ENCODE measurements around the gene TNFRSF1B. TPM values are rescaled to one million over a fixed set of nuclear protein-coding genes. Genes with fewer than 3 reads are reported as not detected.

The TNFRSF1B gene
- polyA plus RNA-seq, 1 donor from 2014 or later = not detected

DNA sequence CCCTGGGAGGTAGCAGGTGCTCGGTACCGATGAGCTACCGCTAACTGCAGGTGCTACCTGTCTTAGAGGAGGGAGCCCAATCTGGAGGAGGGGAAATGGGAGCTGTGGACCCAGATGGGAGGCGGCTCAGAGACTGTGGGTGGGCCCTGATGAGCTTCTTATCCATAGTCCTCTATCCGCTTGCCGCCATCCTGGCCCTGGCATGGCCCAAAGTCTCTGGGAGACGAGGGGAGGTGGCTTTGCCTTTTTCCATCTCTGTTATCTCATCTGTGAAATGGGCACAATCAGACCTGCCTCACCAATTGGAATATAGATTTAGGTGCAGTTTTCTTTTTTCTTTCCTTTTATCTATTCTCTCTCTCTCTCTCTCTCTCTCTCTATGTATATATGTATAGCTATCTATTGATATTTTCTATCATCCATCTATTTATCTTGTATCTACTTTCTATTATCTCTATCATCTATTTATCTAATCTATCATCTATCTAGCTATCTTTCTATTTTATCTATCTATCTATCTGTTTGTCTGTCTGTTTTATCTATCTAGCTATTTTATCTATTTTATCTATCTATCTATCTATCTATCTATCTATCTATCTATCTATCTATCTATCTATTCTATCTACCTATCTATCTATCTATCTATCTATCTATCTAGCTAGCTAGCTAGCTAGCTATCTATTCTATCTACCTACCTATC is 16.5 kb downstream of the TNFRSF1B start:
- H3K27ac ChIP-seq (ENCODE audit: low read length) = no peak overlapping the region
- no peak overlapping the region for H3K9ac ChIP-seq (ENCODE audit: low read length)
- no peak overlapping the region for H3K4me3 ChIP-seq (ENCODE audit: low read length)
- no peaks in the 10 kb centered on the region for H3F3A ChIP-seq (ENCODE audit: insufficient read depth, low read length, poor library complexity, severe bottlenecking)
- H3K36me3 ChIP-seq (ENCODE audit: insufficient read depth, low read length) = no peaks in the 10 kb centered on the region
- H3K4me2 ChIP-seq (ENCODE audit: low read length) = no peak overlapping the region
- H3K9me3 ChIP-seq (ENCODE audit: low read length) = no peaks in the 10 kb centered on the region
- no peaks in the 10 kb centered on the region for H3K27me3 ChIP-seq (ENCODE audit: insufficient read depth, low read depth, low read length)
- H3K79me2 ChIP-seq (replicated peaks; ENCODE audit: insufficient read depth, low read length) = no peaks in the 10 kb centered on the region
- no peaks in the 10 kb centered on the region for H3K9me2 ChIP-seq (ENCODE audit: insufficient read depth, low read length)
- TF ChIP-seq MXI1 (conservative IDR thresholded peaks at IDR 0.05; ENCODE audit: poor library complexity, severe bottlenecking) (no peak), EP300 (conservative IDR thresholded peaks at IDR 0.05; ENCODE audit: poor library complexity, severe bottlenecking) (no peak), SMC3 (conservative IDR thresholded peaks at IDR 0.05; ENCODE audit: poor library complexity) (no peak), TAF1 (IDR thresholded peaks at IDR 0.05; ENCODE audit: low read depth) (no peak), RAD21 (conservative IDR thresholded peaks at IDR 0.05) (no peak)
- TF ChIP-seq, protein P1, sequence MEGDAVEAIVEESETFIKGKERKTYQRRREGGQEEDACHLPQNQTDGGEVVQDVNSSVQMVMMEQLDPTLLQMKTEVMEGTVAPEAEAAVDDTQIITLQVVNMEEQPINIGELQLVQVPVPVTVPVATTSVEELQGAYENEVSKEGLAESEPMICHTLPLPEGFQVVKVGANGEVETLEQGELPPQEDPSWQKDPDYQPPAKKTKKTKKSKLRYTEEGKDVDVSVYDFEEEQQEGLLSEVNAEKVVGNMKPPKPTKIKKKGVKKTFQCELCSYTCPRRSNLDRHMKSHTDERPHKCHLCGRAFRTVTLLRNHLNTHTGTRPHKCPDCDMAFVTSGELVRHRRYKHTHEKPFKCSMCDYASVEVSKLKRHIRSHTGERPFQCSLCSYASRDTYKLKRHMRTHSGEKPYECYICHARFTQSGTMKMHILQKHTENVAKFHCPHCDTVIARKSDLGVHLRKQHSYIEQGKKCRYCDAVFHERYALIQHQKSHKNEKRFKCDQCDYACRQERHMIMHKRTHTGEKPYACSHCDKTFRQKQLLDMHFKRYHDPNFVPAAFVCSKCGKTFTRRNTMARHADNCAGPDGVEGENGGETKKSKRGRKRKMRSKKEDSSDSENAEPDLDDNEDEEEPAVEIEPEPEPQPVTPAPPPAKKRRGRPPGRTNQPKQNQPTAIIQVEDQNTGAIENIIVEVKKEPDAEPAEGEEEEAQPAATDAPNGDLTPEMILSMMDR (IDR thresholded peaks at IDR 0.05; ENCODE audit: poor library complexity, severe bottlenecking) = no peak
- H2AFZ ChIP-seq (ENCODE audit: low read depth, low read length) = no peak overlapping the region
- no peaks in the 10 kb centered on the region for H4K20me1 ChIP-seq (ENCODE audit: insufficient read depth)

DNA sequence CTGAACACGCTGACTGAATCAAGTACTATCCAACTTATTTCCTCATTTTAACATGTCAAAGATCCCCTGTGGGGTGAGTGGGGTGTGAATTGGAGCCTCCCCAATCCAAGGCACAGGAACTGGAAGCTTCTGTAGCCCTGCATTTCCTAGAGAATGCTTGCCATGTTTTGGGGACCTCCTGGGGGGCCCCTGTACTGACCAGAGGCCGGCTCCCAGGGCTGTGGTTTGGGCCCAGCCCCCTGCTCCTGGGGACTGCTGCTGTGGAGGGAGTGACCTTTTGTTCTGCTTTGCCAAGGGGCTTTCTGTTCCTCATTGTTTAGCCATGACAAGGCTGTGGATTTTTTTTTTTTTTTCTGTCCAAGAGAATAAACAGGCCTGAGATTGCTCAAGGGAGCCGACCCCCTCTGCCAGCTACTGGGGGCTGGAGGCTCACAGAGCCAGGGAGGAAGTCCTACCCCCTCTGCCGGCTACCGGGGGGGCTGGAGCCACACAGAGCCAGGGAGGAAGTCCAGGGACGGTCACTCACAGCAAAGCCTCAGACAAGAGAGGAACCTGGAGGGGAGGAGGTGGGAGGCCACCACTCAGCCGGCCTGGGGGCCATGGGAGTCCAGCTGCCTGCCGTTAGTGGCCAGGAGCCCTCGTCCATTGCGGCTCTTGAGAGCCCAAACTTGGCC is 17.4 kb downstream of the TNFRSF1B start:
- Histone ChIP-seq H3K36me3 (ENCODE audit: insufficient read depth, low read length) (no peaks in the 10 kb centered on the region), H3K9me2 (ENCODE audit: insufficient read depth, low read length) (no peaks in the 10 kb centered on the region), H4K20me1 (ENCODE audit: insufficient read depth) (no peaks in the 10 kb centered on the region), H2AFZ (ENCODE audit: low read depth, low read length) (no peak overlapping the region), H3F3A (ENCODE audit: insufficient read depth, low read length, poor library complexity, severe bottlenecking) (no peaks in the 10 kb centered on the region), H3K4me2 (ENCODE audit: low read length) (no peak overlapping the region), H3K27me3 (ENCODE audit: insufficient read depth, low read depth, low read length) (no peaks in the 10 kb centered on the region), H3K27ac (ENCODE audit: low read length) (no peak overlapping the region), H3K9ac (ENCODE audit: low read length) (no peak overlapping the region), H3K79me2 (replicated peaks; ENCODE audit: insufficient read depth, low read length) (no peaks in the 10 kb centered on the region), H3K4me3 (ENCODE audit: low read length) (no peak overlapping the region), H3K9me3 (ENCODE audit: low read length) (no peaks in the 10 kb centered on the region)
- no peak for TF ChIP-seq TAF1 (IDR thresholded peaks at IDR 0.05; ENCODE audit: low read depth)
- no peak for TF ChIP-seq EP300 (conservative IDR thresholded peaks at IDR 0.05; ENCODE audit: poor library complexity, severe bottlenecking)

DNA sequence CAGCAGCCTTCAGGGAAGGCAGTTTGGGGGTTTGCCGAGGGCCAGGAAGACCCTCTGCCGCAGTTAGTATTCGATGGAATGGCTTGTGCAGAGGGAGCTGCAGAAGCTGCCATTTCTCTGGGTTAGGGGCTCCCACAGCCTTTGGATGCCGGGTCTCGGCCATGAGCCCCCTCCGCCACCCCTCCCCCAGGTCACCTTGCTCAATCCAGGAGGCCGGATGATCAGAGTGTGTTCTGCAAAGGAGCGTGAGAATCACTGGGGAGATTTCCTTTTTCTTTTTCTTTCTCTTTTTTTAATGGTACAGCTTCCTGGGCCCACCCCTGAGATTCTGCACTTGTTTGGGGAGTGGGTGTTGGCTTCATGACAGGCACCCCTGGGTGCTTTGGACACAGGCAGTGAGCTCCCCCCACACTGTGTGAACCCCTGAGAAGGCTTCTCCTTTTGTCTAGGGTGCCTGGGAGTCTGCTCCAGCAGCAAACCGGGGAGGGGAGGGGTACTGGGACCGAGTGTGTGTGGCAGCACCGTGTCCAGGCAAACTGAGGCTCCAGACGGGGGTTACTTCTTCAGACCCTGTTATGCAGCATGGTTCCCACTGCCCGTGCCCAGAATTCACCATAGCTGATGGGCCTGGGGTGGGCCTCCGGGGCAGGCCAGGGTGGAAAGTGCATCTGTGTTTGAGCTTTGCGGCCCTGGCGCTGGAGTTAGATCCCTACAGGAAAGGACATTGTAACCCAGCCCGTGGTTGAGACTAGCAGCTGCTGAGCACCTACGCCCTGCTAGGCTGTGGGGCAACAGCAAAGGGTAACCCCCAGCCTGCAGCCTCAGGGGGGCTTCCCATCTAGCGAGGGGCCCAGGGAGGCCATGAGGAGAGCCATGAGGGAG is 18.5 kb downstream of the TNFRSF1B start:
- H3K27ac ChIP-seq (ENCODE audit: low read length) = no peak overlapping the region
- H2AFZ ChIP-seq (ENCODE audit: low read depth, low read length) = no peak overlapping the region
- no peaks in the 10 kb centered on the region for H3F3A ChIP-seq (ENCODE audit: insufficient read depth, low read length, poor library complexity, severe bottlenecking)
- H3K79me2 ChIP-seq (replicated peaks; ENCODE audit: insufficient read depth, low read length) = no peaks in the 10 kb centered on the region
- no peak overlapping the region for H3K9ac ChIP-seq (ENCODE audit: low read length)
- no peaks in the 10 kb centered on the region for H3K27me3 ChIP-seq (ENCODE audit: insufficient read depth, low read depth, low read length)
- TF ChIP-seq EP300 (conservative IDR thresholded peaks at IDR 0.05; ENCODE audit: poor library complexity, severe bottlenecking) (no peak), RAD21 (conservative IDR thresholded peaks at IDR 0.05) (no peak), EZH2 (IDR thresholded peaks at IDR 0.05; ENCODE audit: borderline replicate concordance, insufficient read depth, low read length, poor library complexity, severe bottlenecking) (no peak), MXI1 (conservative IDR thresholded peaks at IDR 0.05; ENCODE audit: poor library complexity, severe bottlenecking) (no peak), TAF1 (IDR thresholded peaks at IDR 0.05; ENCODE audit: low read depth) (no peak), SMC3 (conservative IDR thresholded peaks at IDR 0.05; ENCODE audit: poor library complexity) (no peak), POLR2AphosphoS5 (IDR thresholded peaks at IDR 0.05) (no peak)
- TF ChIP-seq, protein P2, sequence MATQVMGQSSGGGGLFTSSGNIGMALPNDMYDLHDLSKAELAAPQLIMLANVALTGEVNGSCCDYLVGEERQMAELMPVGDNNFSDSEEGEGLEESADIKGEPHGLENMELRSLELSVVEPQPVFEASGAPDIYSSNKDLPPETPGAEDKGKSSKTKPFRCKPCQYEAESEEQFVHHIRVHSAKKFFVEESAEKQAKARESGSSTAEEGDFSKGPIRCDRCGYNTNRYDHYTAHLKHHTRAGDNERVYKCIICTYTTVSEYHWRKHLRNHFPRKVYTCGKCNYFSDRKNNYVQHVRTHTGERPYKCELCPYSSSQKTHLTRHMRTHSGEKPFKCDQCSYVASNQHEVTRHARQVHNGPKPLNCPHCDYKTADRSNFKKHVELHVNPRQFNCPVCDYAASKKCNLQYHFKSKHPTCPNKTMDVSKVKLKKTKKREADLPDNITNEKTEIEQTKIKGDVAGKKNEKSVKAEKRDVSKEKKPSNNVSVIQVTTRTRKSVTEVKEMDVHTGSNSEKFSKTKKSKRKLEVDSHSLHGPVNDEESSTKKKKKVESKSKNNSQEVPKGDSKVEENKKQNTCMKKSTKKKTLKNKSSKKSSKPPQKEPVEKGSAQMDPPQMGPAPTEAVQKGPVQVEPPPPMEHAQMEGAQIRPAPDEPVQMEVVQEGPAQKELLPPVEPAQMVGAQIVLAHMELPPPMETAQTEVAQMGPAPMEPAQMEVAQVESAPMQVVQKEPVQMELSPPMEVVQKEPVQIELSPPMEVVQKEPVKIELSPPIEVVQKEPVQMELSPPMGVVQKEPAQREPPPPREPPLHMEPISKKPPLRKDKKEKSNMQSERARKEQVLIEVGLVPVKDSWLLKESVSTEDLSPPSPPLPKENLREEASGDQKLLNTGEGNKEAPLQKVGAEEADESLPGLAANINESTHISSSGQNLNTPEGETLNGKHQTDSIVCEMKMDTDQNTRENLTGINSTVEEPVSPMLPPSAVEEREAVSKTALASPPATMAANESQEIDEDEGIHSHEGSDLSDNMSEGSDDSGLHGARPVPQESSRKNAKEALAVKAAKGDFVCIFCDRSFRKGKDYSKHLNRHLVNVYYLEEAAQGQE (IDR thresholded peaks at IDR 0.05; ENCODE audit: borderline replicate concordance) = no peak
- TF ChIP-seq, protein P1 (IDR thresholded peaks at IDR 0.05; ENCODE audit: poor library complexity, severe bottlenecking) = no peak
- no peaks in the 10 kb centered on the region for H3K36me3 ChIP-seq (ENCODE audit: insufficient read depth, low read length)
- H4K20me1 ChIP-seq (ENCODE audit: insufficient read depth) = no peaks in the 10 kb centered on the region
- no peaks in the 10 kb centered on the region for H3K9me2 ChIP-seq (ENCODE audit: insufficient read depth, low read length)
- H3K4me2 ChIP-seq (ENCODE audit: low read length) = no peak overlapping the region
- no peaks in the 10 kb centered on the region for H3K9me3 ChIP-seq (ENCODE audit: low read length)
- H3K4me3 ChIP-seq (ENCODE audit: low read length) = no peak overlapping the region

All from neural cell (in vitro differentiated cells).